HG02943 (cell line): ENCODE measurements around the gene DNAL1.

Experiments used
- ATAC-seq: cut with Tn5 transposase; IDR thresholded peaks from one replicate; pipeline ENCODE4 v1.9.1; 2021; ENCODE audit warnings: mild to moderate bottlenecking, low read depth, moderate library complexity; ENCODE audit not compliant: unreplicated experiment

Gene DNAL1

GRCh38 chr14:73741876-73742519 lies 97.2 kb downstream of the DNAL1 start:
- ATAC-seq, result no peak

- ATAC-seq, result no peak
Observed at GRCh38 chr14:73742520-73743238, 97.9 kb downstream of the DNAL1 start.

GRCh38 chr14:73743431-73743931 lies 98.7 kb downstream of the DNAL1 start:
- ATAC-seq, result no peak

- no peak for ATAC-seq
Observed at GRCh38 chr14:73744175-73744867, 99.5 kb downstream of the DNAL1 start.

- ATAC-seq, result no peak
Observed at GRCh38 chr14:73744874-73745529, 100.2 kb downstream of the DNAL1 start.

GRCh38 chr14:73745571-73746519 lies 101.1 kb downstream of the DNAL1 start:
- ATAC-seq, result no peak

- no peak for ATAC-seq
Observed at GRCh38 chr14:73746520-73747378, 102.0 kb downstream of the DNAL1 start.

- ATAC-seq, result no peak
Observed at GRCh38 chr14:73747379-73748211, 102.8 kb downstream of the DNAL1 start.

GRCh38 chr14:73748858-73749357 lies 104.1 kb downstream of the DNAL1 start:
- no peak for ATAC-seq

- ATAC-seq, result no peak
Observed at GRCh38 chr14:73749706-73750530, 105.1 kb downstream of the DNAL1 start.

- no peak for ATAC-seq
Observed at GRCh38 chr14:73750531-73750901, 105.7 kb downstream of the DNAL1 start.

- ATAC-seq, result no peak
Observed at GRCh38 chr14:73751157-73751691, 106.4 kb downstream of the DNAL1 start.

GRCh38 chr14:73752297-73752992 lies 107.7 kb downstream of the DNAL1 start:
- ATAC-seq, result no peak
